AG04449 (cell line): ENCODE measurements around the gene MACC1.

Source experiments
- CTCF ChIA-PET: fragments of 350-600 bp; formaldehyde crosslinking; extraction: SDS; loops from one replicate; lab custom pipeline; 2021; ENCODE audit warnings: antibody characterized with exemption; lab: Yijun Ruan, JAX
- POLR2A ChIA-PET: fragments of 400-600, 350-600 bp; formaldehyde crosslinking; extraction: SDS; loops from one replicate; lab custom pipeline; 2020; ENCODE audit warnings: antibody characterized with exemption, inconsistent platforms; lab: Yijun Ruan, JAX
- DNase-seq: peaks from one replicate; pipeline ENCODE4 v3.0.0-alpha.2; 2010; ENCODE audit warnings: low read depth, low spot score
- H3K4me3 ChIP-seq: 2 replicates; pipeline ENCODE4 v1.5.1; 2011; ENCODE audit warnings: low read depth, mild to moderate bottlenecking, control low read depth, low read length
- CTCF ChIP-seq: IDR thresholded peaks from one replicate; pipeline ENCODE4 v1.5.1; 2011; ENCODE audit warnings: mild to moderate bottlenecking, moderate library complexity, low read length, control low read depth, inconsistent platforms; ENCODE audit not compliant: insufficient read depth; ENCODE audit errors: missing control alignments

The MACC1 gene

DNA sequence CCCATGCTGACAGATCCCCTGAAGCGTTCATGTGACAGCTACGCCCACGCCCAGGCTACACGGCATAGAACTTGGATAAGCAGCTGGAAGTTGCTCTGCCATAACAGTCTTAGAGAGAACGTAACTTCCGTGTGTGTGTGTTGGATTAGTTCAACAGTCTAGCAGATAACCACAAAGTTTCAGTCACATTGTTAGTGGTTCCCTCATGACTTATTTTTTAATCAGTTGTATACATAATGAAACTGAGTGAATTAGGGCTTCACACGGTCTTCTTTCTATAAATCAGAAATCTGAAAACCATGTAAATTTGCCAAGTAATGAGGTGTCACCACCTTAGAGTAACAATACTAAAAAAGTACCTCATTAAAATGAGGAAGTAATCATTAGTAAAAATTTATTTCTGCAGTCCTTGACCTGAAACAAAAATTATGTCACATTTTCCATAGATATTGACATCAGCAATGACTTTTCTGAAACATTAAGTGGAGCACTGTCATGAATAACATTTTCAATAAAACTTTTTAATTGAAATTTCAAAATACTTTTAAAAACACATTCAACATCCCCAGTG, 21.7 kb upstream of the MACC1 start:
- no peak overlapping the region for H3K4me3 ChIP-seq
- no peak for DNase-seq
- no peak for TF ChIP-seq CTCF
- POLR2A ChIA-PET = no interaction called here
- CTCF ChIA-PET = interaction anchor here (1.7 kb wide), 1 partner anchor 17 kb away, joined by 4 read pairs; no protein-coding TSS in a partner anchor

GRCh38 chr7:20238194-20238753, 21.1 kb upstream of the MACC1 start:
- ChIA-PET POLR2A (no interaction called here), CTCF (no interaction called here)
- H3K4me3 ChIP-seq = no peak overlapping the region
- no peak for TF ChIP-seq CTCF
- no peak for DNase-seq

- CTCF ChIA-PET = no interaction called here
- DNase-seq = no peak
- TF ChIP-seq CTCF = no peak
- no peak overlapping the region for H3K4me3 ChIP-seq
- POLR2A ChIA-PET = no interaction called here
Observed at GRCh38 chr7:20237464-20238193, 20.4 kb upstream of the MACC1 start.

DNA sequence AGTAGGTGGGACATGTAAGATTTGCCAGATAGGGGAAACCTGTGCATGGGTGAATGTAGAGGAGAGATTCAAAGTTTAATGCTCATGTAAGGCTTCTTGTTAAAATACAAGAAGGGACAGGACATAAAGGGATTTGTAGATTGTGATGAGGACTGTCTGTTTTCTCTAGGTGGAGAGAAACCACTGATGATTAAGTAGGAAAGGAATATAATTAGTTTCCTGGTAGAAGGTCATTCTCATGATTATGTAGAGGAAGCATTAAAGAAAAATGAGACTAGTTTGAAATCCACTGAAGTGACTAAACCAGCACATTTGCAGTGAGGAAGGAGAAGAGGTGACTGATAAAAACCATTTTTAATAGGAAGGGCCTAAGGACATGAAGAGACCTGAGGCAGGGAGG, 19.6 kb upstream of the MACC1 start:
- no peak for TF ChIP-seq CTCF
- DNase-seq = no peak
- POLR2A ChIA-PET = no interaction called here
- no peak overlapping the region for H3K4me3 ChIP-seq
- CTCF ChIA-PET = no interaction called here

- no peak for DNase-seq
- ChIA-PET POLR2A (no interaction called here), CTCF (no interaction called here)
- H3K4me3 ChIP-seq = no peak overlapping the region
- TF ChIP-seq CTCF = no peak
Observed at GRCh38 chr7:20236043-20236442, 18.9 kb upstream of the MACC1 start.

- POLR2A ChIA-PET = no interaction called here
Observed at GRCh38 chr7:20235288-20235687, 18.1 kb upstream of the MACC1 start.

More at GRCh38 chr7:20235288-20235687, 18.1 kb upstream of the MACC1 start:
- CTCF ChIA-PET = no interaction called here
- TF ChIP-seq CTCF = no peak
- no peak overlapping the region for H3K4me3 ChIP-seq
- no peak for DNase-seq
